A673 (cell line): ENCODE results near the gene MGA. TPM values are rescaled to one million over a fixed set of nuclear protein-coding genes. Genes with fewer than 3 reads are reported as not detected.

Experiments
- BruUV-seq: library from RNA; stranded (reverse); fragments of 400-500 nt; replicated peaks from 2 replicates; lab custom pipeline; 2021; lab: Mats Ljungman, UMichigan
- CTCF ChIA-PET: fragments of 300-600 bp; sonication (Branson Sonifier 250); formaldehyde crosslinking; loops from one replicate; lab custom pipeline; 2022; ENCODE audit warnings: antibody characterized with exemption; lab: Charles Lee
- POLR2A ChIA-PET: fragments of 300-600 bp; sonication (Branson Sonifier 250); formaldehyde crosslinking; loops from one replicate; lab custom pipeline; 2022; ENCODE audit warnings: antibody characterized with exemption; ENCODE audit not compliant: low non-redundant PET; lab: Charles Lee
- DNase-seq: peaks from one replicate; pipeline ENCODE4 v3.0.0-alpha.2; 2015; ENCODE audit warnings: low spot score
- H3K27ac ChIP-seq: fragments of 200-600 bp; sonication (generic); 2 replicates; pipeline ENCODE4 v1.5.1; 2016; ENCODE audit warnings: mixed run types, low read depth, mild to moderate bottlenecking, mixed read lengths, antibody characterized with exemption, low read length; ENCODE audit not compliant: poor library complexity, severe bottlenecking
- H3K27me3 ChIP-seq: fragments of 200-600 bp; sonication (generic); replicated peaks from 2 replicates; pipeline ENCODE4 v1.6.1; 2017; ENCODE audit warnings: mixed run types, low read depth, mild to moderate bottlenecking, mixed read lengths, antibody characterized with exemption, low read length; ENCODE audit not compliant: insufficient read depth, poor library complexity
- H3K36me3 ChIP-seq: fragments of 200-600 bp; sonication (generic); 2 replicates; pipeline ENCODE4 v1.6.1; 2016; ENCODE audit warnings: mixed run types, mild to moderate bottlenecking, mixed read lengths, antibody characterized with exemption, low read length; ENCODE audit not compliant: insufficient read depth, poor library complexity, severe bottlenecking
- H3K4me1 ChIP-seq: fragments of 200-600 bp; sonication (generic); 2 replicates; pipeline ENCODE4 v1.6.1; 2017; ENCODE audit warnings: mixed run types, mild to moderate bottlenecking, mixed read lengths, antibody characterized with exemption, low read length; ENCODE audit not compliant: insufficient read depth, poor library complexity, severe bottlenecking
- H3K4me3 ChIP-seq: fragments of 200-600 bp; sonication (generic); 2 replicates; pipeline ENCODE4 v1.5.1; 2016; ENCODE audit warnings: low read depth, mixed run types, mild to moderate bottlenecking, mixed read lengths, low read length; ENCODE audit not compliant: poor library complexity, severe bottlenecking
- H3K9me3 ChIP-seq: fragments of 200-600 bp; sonication (generic); 2 replicates; pipeline ENCODE4 v1.6.1; 2016; ENCODE audit warnings: mixed run types, low read depth, mild to moderate bottlenecking, mixed read lengths, antibody characterized with exemption, low read length; ENCODE audit not compliant: poor library complexity, severe bottlenecking
- EZH2 ChIP-seq: fragments of 200-600 bp; sonication (generic); IDR thresholded peaks from 2 replicates; pipeline ENCODE4 v1.6.1; 2017; ENCODE audit warnings: borderline replicate concordance, low read depth, mild to moderate bottlenecking, mixed read lengths, antibody characterized with exemption, low read length; ENCODE audit not compliant: poor library complexity, severe bottlenecking
- intact Hi-C: fragments of 100-400 bp; cut with micrococcal nuclease; formaldehyde crosslinking; loops from one replicate; pipeline ENCODE4 v1.10.0; 2022; ENCODE audit not compliant: unreplicated experiment
- total RNA-seq: library from RNA; stranded (reverse); gene quantifications from 2 replicates; pipeline ENCODE4 v1.2.3, GENCODE V29; 2021
- TF ChIP-seq, protein P1 (sequence below): fragments of 300-800, 200-600 bp; sonication (generic); conservative IDR thresholded peaks from 2 replicates; pipeline ENCODE4 v1.5.1; 2017; ENCODE audit warnings: low read depth, mild to moderate bottlenecking, antibody characterized with exemption, low read length, moderate library complexity, mixed read lengths

The MGA gene
- total RNA-seq, 1 experiment from 2014 or later: 49.3 TPM

DNA sequence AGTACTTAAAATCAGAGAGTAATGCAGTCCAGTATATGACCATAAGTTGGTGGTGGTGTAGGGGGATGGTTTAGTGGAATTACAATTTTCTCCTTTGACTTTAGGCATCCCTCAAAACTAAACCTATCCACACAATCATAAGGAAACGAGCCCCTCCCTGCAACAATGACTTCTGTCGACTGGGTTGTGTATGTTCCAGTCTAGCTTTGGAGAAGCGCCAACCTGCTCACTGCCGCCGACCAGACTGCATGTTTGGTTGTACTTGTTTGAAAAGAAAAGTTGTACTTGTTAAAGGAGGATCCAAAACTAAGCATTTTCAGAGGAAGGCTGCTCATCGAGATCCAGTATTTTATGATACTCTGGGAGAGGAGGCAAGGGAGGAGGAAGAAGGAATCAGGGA, 52.8 kb downstream of the MGA start:
- Histone ChIP-seq H3K4me1 (no peaks in the 10 kb centered on the region), H3K9me3 (no peaks in the 10 kb centered on the region), H3K27me3 (no peaks in the 10 kb centered on the region), H3K27ac (no peak overlapping the region), H3K4me3 (no peak overlapping the region), H3K36me3 (peaks cover 19% of the 10 kb centered on the region)
- intact Hi-C loops: no loop called here
- TF ChIP-seq, protein P1, sequence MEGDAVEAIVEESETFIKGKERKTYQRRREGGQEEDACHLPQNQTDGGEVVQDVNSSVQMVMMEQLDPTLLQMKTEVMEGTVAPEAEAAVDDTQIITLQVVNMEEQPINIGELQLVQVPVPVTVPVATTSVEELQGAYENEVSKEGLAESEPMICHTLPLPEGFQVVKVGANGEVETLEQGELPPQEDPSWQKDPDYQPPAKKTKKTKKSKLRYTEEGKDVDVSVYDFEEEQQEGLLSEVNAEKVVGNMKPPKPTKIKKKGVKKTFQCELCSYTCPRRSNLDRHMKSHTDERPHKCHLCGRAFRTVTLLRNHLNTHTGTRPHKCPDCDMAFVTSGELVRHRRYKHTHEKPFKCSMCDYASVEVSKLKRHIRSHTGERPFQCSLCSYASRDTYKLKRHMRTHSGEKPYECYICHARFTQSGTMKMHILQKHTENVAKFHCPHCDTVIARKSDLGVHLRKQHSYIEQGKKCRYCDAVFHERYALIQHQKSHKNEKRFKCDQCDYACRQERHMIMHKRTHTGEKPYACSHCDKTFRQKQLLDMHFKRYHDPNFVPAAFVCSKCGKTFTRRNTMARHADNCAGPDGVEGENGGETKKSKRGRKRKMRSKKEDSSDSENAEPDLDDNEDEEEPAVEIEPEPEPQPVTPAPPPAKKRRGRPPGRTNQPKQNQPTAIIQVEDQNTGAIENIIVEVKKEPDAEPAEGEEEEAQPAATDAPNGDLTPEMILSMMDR: no peak
- TF ChIP-seq EZH2: no peak
- no TSS peak for BruUV-seq
- no peak for DNase-seq
- CTCF ChIA-PET: no interaction called here
- POLR2A ChIA-PET: no interaction called here

DNA sequence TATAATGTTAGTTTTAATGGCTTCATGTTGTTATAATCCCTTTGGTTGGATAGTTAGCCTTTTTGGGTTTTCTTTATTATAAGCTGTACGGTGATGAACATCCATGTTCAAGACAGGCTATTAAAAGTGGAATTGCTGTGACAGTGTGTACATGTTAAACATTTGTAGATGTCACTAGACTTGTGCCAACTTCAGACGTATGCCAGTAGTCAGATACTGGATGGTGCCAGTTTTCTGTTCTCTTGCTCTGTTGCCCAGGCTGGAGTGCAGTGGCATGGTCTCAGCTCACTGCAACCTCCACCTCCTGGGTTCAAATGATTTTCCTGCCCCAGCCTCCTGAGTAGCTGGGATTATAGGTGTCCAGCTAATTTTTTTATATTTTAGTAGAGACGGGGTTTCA, 54.1 kb downstream of the MGA start:
- intact Hi-C loops: no loop called here
- no peaks in the 10 kb centered on the region for H3K9me3 ChIP-seq
- ChIA-PET POLR2A (no interaction called here), CTCF (no interaction called here)
- peaks cover 19% of the 10 kb centered on the region for H3K36me3 ChIP-seq
- no peak for DNase-seq
- H3K4me1 ChIP-seq: no peaks in the 10 kb centered on the region
- no peaks in the 10 kb centered on the region for H3K27me3 ChIP-seq
- H3K27ac ChIP-seq: no peak overlapping the region
- H3K4me3 ChIP-seq: no peak overlapping the region
- TF ChIP-seq EZH2: no peak
- TF ChIP-seq, protein P1: no peak
- BruUV-seq: no TSS peak

DNA sequence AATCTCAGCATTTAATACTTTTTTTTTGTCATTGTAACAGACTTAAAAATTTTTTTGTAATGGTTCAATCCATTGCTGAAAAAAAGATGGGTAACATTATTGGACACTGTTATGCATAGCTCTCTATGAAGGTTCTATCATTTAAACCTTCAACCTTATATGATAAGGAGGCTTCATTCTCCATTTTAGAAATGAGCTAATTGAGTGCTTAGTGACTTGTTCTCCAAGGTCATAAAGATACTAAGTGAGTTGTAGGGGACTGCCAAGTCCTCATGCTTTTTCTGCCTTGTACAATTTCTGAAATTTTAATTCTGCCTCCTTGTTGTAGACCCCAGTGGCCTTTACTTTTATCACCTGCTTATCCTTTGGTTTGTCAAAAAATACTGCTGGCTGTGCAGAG, 56.7 kb downstream of the MGA start:
- no peak for TF ChIP-seq EZH2
- TF ChIP-seq, protein P1: no peak
- CTCF ChIA-PET: no interaction called here
- Histone ChIP-seq H3K36me3 (peaks cover 16% of the 10 kb centered on the region), H3K27ac (no peak overlapping the region), H3K27me3 (no peaks in the 10 kb centered on the region), H3K4me1 (no peaks in the 10 kb centered on the region), H3K9me3 (no peaks in the 10 kb centered on the region), H3K4me3 (no peak overlapping the region)
- BruUV-seq: no TSS peak
- intact Hi-C loops: no loop called here
- POLR2A ChIA-PET: no interaction called here
- no peak for DNase-seq
